HepG2 (cell line): Measurements from ENCODE around the gene COA3. TPM values are rescaled to one million over a fixed set of nuclear protein-coding genes. Genes with fewer than 3 reads are reported as not detected.

Experiments used
- ATF7-NPFF ChIP-seq: sonication (generic); formaldehyde crosslinking; IDR thresholded peaks from 2 replicates; pipeline ENCODE4 v1.8.1; 2023; ENCODE audit warnings: mild to moderate bottlenecking, low read depth, missing genetic modification reagents, moderate library complexity
- ATM ChIP-seq: fragments of 450-650 bp; IDR thresholded peaks from 2 replicates; pipeline ENCODE4 v1.7.1; 2017; ENCODE audit warnings: mild to moderate bottlenecking, borderline replicate concordance
- BATF2 ChIP-seq: sonication (generic); formaldehyde crosslinking; IDR thresholded peaks from 2 replicates; pipeline ENCODE4 v1.8.0; 2022; ENCODE audit warnings: mild to moderate bottlenecking, missing genetic modification reagents, moderate library complexity
- DPF2 ChIP-seq: sonication (generic); formaldehyde crosslinking; IDR thresholded peaks from 2 replicates; pipeline ENCODE4 v1.4.0; 2020; ENCODE audit warnings: mild to moderate bottlenecking, low read depth, missing genetic modification reagents, borderline replicate concordance
- KLF16 ChIP-seq, 2 experiments: sonication (generic) in 1 of 2; formaldehyde crosslinking in 1 of 2; IDR thresholded peaks; 2 replicates each; pipeline versions ENCODE4 v1.6.1 to v1.8.0; 2016 to 2023; ENCODE audit warnings: missing genetic modification reagents in 2 of 2, missing compliant biosample characterization in 1 of 2
- KLF6 ChIP-seq: IDR thresholded peaks from 2 replicates; pipeline ENCODE4 v1.8.0; 2016; ENCODE audit warnings: missing biosample characterization, missing genetic modification reagents
- NCOA5 ChIP-seq: sonication (generic); formaldehyde crosslinking; IDR thresholded peaks from 2 replicates; pipeline ENCODE4 v1.4.0; 2020; ENCODE audit warnings: missing genetic modification reagents
- REXO4 ChIP-seq: sonication (generic); formaldehyde crosslinking; IDR thresholded peaks from 2 replicates; pipeline ENCODE4 v1.8.0; 2022; ENCODE audit warnings: missing genetic modification reagents, mild to moderate bottlenecking, borderline replicate concordance
- SMAD3 ChIP-seq: sonication (generic); formaldehyde crosslinking; IDR thresholded peaks from 2 replicates; pipeline ENCODE4 v1.4.0; 2020; ENCODE audit warnings: missing genetic modification reagents
- THAP7 ChIP-seq: sonication (generic); formaldehyde crosslinking; IDR thresholded peaks from 2 replicates; pipeline ENCODE4 v1.8.1; 2023; ENCODE audit warnings: mild to moderate bottlenecking, missing genetic modification reagents
- YEATS4 ChIP-seq: sonication (generic); formaldehyde crosslinking; IDR thresholded peaks from 2 replicates; pipeline ENCODE4 v1.4.0; 2020; ENCODE audit warnings: missing genetic modification reagents, borderline replicate concordance
- ZFP36 ChIP-seq: fragments of 150-350 bp; IDR thresholded peaks from 2 replicates; pipeline ENCODE4 v1.6.1; 2018; ENCODE audit warnings: borderline replicate concordance, low read length, low read depth; ENCODE audit not compliant: partially characterized antibody
- ZFYVE20 ChIP-seq: sonication (generic); formaldehyde crosslinking; IDR thresholded peaks from 2 replicates; pipeline ENCODE4 v1.8.0; 2023; ENCODE audit warnings: low read depth, mild to moderate bottlenecking, moderate library complexity, missing genetic modification reagents, borderline replicate concordance
- ZNF230 ChIP-seq: sonication (generic); formaldehyde crosslinking; IDR thresholded peaks from 2 replicates; pipeline ENCODE4 v1.4.0; 2020; ENCODE audit warnings: mild to moderate bottlenecking, missing genetic modification reagents
- ZNF558 ChIP-seq: sonication (generic); formaldehyde crosslinking; IDR thresholded peaks from 2 replicates; pipeline ENCODE4 v1.9.0; 2022; ENCODE audit warnings: mild to moderate bottlenecking, missing genetic modification reagents, borderline replicate concordance
- ZNF569 ChIP-seq: sonication (generic); formaldehyde crosslinking; IDR thresholded peaks from 2 replicates; pipeline ENCODE4 v1.5.0; 2020; ENCODE audit warnings: mild to moderate bottlenecking, missing genetic modification reagents, moderate library complexity, borderline replicate concordance
- ZNF652 ChIP-seq: IDR thresholded peaks from 2 replicates; pipeline ENCODE4 v1.6.1; 2016; ENCODE audit warnings: low read depth, borderline replicate concordance
- ZNF773 ChIP-seq: sonication (generic); formaldehyde crosslinking; IDR thresholded peaks from 2 replicates; pipeline ENCODE4 v1.4.0; 2020; ENCODE audit warnings: missing genetic modification reagents, borderline replicate concordance
- ZNF788 ChIP-seq: sonication (generic); formaldehyde crosslinking; IDR thresholded peaks from 2 replicates; pipeline ENCODE4 v1.5.0; 2020; ENCODE audit warnings: mild to moderate bottlenecking, missing genetic modification reagents, borderline replicate concordance
- polyA plus RNA-seq, 8 experiments: library from polyadenylated mRNA; depleted of rRNA in 3 of 8; stranded (reverse) in 7 of 8; unstranded in 1 of 8; fragments of >200 nt; fragmentation: Illumina TruSeq in 4 of 8; extraction: Trizol in 4 of 8; gene quantifications; 2 replicates each; pipeline versions ENCODE4 v1.2.1 to v1.2.3, GENCODE V29; 2011 to 2016; ENCODE audit warnings: low read depth in 4 of 8, missing spikeins in 1 of 8, mixed read lengths in 1 of 8; ENCODE audit not compliant: insufficient read depth in 1 of 8
- total RNA-seq, 5 experiments: library from RNA; depleted of rRNA; stranded (reverse); fragments of >200 nt; fragmentation: Illumina TruSeq; extraction: Trizol; gene quantifications; 2 replicates each; pipeline ENCODE4 v1.2.3, GENCODE V29; 2016; ENCODE audit warnings: low read depth in 1 of 5
- TF ChIP-seq, protein P1 (sequence below): sonication (generic); formaldehyde crosslinking; IDR thresholded peaks from 2 replicates; pipeline ENCODE4 v1.5.1; 2020; ENCODE audit warnings: missing genetic modification reagents, mild to moderate bottlenecking, borderline replicate concordance
- TF ChIP-seq, protein P2 (sequence below): sonication (generic); formaldehyde crosslinking; IDR thresholded peaks from 2 replicates; pipeline ENCODE4 v1.4.0; 2020; ENCODE audit warnings: missing genetic modification reagents, borderline replicate concordance

The COA3 gene
- total and polyA plus RNA-seq, 2 of the 13 experiments (the other 11 are each of a cell fraction or from before 2014, with no cell fraction given), result 133 to 202 TPM

- TF ChIP-seq DPF2, result peak; percentile 76; the same call in 1 of the 2 replicates
- peak; percentile 93; the same call in 1 of the 2 replicates for TF ChIP-seq ZFYVE20
- TF ChIP-seq ZNF652, result 0 out of 2 replicates have a peak, but pooled peaks have one; percentile 28
- TF ChIP-seq YEATS4 (CRISPR knock-in tag), result peak; percentile 55
- TF ChIP-seq ZFP36, result no peak
- TF ChIP-seq ZNF788 (CRISPR knock-in tag), result peak; percentile 94; the same call in 1 of the 2 replicates
- no peak for TF ChIP-seq NCOA5 (CRISPR knock-in tag)
- TF ChIP-seq BATF2 (CRISPR knock-in tag), result peak; percentile 77; the same call in 1 of the 2 replicates
- no peak for TF ChIP-seq ATM
- TF ChIP-seq ZNF773 (CRISPR knock-in tag), result no peak
- peak; percentile 26; the same call in 1 of the 2 replicates for TF ChIP-seq SMAD3 (CRISPR knock-in tag)
- peak in 1 of 2 experiments; percentile 92; a peak in 2 of 4 replicates for TF ChIP-seq KLF16 (CRISPR knock-in tag; IDR thresholded peaks at IDR 0.05)
- 0 out of 2 replicates have a peak, but pooled peaks have one; percentile 15 for TF ChIP-seq THAP7
- TF ChIP-seq, protein P1, sequence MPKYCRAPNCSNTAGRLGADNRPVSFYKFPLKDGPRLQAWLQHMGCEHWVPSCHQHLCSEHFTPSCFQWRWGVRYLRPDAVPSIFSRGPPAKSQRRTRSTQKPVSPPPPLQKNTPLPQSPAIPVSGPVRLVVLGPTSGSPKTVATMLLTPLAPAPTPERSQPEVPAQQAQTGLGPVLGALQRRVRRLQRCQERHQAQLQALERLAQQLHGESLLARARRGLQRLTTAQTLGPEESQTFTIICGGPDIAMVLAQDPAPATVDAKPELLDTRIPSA (CRISPR knock-in tag), result no peak
- peak; percentile 27; the same call in 1 of the 2 replicates for TF ChIP-seq ZNF230
- TF ChIP-seq, protein P2, sequence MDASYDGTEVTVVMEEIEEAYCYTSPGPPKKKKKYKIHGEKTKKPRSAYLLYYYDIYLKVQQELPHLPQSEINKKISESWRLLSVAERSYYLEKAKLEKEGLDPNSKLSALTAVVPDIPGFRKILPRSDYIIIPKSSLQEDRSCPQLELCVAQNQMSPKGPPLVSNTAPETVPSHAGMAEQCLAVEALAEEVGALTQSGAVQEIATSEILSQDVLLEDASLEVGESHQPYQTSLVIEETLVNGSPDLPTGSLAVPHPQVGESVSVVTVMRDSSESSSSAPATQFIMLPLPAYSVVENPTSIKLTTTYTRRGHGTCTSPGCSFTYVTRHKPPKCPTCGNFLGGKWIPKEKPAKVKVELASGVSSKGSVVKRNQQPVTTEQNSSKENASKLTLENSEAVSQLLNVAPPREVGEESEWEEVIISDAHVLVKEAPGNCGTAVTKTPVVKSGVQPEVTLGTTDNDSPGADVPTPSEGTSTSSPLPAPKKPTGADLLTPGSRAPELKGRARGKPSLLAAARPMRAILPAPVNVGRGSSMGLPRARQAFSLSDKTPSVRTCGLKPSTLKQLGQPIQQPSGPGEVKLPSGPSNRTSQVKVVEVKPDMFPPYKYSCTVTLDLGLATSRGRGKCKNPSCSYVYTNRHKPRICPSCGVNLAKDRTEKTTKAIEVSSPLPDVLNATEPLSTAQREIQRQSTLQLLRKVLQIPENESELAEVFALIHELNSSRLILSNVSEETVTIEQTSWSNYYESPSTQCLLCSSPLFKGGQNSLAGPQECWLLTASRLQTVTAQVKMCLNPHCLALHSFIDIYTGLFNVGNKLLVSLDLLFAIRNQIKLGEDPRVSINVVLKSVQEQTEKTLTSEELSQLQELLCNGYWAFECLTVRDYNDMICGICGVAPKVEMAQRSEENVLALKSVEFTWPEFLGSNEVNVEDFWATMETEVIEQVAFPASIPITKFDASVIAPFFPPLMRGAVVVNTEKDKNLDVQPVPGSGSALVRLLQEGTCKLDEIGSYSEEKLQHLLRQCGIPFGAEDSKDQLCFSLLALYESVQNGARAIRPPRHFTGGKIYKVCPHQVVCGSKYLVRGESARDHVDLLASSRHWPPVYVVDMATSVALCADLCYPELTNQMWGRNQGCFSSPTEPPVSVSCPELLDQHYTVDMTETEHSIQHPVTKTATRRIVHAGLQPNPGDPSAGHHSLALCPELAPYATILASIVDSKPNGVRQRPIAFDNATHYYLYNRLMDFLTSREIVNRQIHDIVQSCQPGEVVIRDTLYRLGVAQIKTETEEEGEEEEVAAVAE, result peak; percentile 74
- no peak for TF ChIP-seq REXO4 (CRISPR knock-in tag)
- TF ChIP-seq KLF6 (CRISPR knock-in tag), result peak; percentile 89; the same call in 1 of the 2 replicates
- no peak for TF ChIP-seq ZNF569 (CRISPR knock-in tag)
- peak; percentile 91 for TF ChIP-seq ATF7-NPFF
- peak; percentile 79; the same call in 1 of the 2 replicates for TF ChIP-seq ZNF558
Observed at GRCh38 chr17:42779936-42780850, 18.3 kb downstream of the COA3 start, which contains the start of gene WNK4 (continued).
